NCI-H748 (cell line): ENCODE results near the gene TMEM40.
A peak's percentile ranks its signal among the peaks of the same experiment; 100 is the strongest.
"Not testable (repeated sequence)": the region's sequence is repeated elsewhere in the genome, so short reads cannot be mapped to it uniquely, and the experiment has no call there.

Experiments used
- DNase-seq: peaks from one replicate; lab custom pipeline; 2025; ENCODE audit not compliant: unreplicated experiment; lab: John Stamatoyannopoulos, UW

The TMEM40 gene, protein sequence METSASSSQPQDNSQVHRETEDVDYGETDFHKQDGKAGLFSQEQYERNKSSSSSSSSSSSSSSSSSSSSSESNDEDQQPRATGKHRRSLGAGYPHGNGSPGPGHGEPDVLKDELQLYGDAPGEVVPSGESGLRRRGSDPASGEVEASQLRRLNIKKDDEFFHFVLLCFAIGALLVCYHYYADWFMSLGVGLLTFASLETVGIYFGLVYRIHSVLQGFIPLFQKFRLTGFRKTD

DNA sequence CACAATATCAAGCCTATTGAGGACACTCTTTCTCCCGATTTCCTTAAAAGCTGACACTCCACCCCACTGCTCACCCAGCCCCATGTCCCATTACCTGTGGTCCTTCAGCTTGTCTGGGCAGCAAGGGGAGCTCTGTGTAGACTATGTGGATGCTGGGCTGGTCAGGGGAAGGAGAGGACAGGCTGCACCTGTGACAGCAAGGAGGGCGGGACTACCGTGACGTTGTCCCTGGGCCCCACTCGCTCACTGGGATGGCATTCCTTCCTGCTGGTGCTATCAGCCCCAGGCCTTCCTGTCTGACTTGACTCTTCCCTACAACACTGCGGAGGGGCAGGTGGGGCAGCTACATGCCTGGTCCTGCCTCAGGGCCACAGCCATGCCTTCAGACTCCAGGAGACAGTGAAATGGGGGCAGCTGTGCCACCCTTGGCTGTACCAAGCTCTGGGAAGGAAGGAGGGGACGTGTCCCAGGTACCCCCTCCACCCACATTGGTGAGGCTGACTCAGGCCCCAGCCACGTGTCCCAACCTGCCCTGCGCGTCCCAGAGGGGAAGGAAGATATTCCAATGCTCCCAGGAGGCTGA lies at the start of gene TMEM40:
Gene TMEM40 (minus strand): TSS at position 163 of the 583 bp plus-strand sequence. CDS start 9,427 bp downstream, outside the sequence.
- no peak for DNase-seq

DNA sequence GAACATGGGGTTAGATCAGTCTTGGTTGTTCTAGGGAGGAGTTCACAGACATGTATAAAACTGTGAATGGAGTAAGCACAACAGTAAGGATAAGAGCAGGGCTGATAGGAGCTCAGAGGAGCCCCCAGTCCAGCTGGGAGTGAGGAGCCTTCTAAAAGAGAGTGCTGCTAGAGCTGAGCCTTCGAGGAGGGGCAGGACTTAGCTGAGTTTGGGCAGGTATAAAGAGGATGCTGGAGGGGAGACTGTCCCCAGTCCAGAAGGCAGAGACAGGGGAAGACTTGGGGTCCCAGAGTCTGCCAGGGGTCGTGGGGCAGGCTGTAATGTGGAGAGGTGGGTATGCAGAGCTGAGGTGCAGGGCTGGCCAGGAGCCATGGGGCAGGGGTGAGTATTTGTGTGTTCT lies 49.5 kb upstream of the TMEM40 start:
- no peak for DNase-seq

DNA sequence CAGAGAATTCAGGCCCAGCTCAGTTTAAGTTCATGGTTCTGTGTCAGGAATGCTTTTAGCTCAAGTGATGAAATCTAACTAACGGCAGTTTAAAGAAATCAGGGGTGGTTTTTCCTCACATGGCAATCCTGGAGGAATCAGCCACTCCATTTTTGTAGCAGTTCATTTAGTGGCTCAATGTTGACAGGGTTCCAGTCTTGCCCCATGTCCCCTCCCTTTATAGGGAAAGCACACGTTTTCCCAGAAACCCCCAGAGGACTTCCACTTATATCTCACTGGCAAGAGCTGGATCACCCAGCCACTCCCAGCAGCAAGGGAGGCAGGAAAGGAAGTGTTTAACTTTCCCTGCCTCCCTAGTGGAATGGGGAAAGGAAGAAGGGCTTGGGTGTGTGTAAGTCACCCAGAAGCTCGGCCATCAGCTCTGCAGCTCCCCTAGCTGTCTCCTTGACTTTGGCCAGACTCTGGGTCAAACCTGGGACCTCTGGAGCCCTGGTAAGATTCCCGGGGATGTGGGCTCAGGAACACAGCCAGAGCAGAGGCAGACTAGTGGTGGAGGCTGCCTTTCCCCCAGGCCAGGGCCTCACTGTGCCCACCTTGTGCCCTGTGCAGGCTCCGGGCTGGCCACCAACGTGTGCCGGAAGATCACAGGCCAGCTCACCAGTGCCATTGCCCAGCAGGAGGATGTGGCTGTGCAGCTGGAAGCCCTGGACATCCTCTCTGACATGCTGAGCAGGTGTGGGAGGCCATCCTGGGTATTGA lies 48.7 kb upstream of the TMEM40 start:
- DNase-seq, result no peak

DNA sequence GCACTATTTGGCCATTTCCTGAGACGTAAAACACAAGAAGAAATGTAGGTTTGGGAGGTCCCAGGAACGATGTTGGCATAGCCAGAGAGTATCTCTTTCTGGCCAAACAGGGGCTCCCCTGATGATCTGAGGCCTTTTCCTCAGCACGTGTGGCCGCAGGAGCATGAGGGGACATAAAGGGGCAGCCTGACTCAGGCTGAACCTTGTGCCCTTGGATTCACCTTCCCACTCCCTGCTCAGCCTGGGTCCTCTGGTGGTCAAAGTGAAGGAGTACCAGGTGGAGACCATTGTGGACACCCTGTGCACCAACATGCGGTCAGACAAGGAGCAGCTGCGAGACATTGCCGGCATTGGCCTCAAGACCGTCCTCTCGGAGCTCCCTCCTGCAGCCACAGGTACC lies 48.0 kb upstream of the TMEM40 start:
- no peak for DNase-seq

DNA sequence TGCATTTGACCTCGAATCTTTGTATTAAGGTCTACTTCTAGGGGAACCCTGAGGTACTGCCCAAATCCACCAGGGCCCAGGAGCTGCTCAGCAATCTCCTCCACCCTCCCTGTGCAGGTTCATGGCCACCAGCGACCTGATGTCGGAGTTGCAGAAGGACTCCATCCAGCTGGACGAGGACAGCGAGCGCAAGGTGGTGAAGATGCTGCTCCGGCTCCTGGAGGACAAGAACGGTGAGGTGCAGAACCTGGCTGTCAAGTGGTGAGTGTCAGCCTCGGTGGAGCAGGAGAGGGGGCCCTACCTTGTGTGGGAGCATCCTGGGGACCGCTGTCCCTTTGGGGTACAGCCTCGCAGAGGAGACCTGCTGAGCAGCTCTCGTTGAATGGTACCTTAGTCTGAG lies 44.3 kb upstream of the TMEM40 start:
- DNase-seq, result no peak

DNA sequence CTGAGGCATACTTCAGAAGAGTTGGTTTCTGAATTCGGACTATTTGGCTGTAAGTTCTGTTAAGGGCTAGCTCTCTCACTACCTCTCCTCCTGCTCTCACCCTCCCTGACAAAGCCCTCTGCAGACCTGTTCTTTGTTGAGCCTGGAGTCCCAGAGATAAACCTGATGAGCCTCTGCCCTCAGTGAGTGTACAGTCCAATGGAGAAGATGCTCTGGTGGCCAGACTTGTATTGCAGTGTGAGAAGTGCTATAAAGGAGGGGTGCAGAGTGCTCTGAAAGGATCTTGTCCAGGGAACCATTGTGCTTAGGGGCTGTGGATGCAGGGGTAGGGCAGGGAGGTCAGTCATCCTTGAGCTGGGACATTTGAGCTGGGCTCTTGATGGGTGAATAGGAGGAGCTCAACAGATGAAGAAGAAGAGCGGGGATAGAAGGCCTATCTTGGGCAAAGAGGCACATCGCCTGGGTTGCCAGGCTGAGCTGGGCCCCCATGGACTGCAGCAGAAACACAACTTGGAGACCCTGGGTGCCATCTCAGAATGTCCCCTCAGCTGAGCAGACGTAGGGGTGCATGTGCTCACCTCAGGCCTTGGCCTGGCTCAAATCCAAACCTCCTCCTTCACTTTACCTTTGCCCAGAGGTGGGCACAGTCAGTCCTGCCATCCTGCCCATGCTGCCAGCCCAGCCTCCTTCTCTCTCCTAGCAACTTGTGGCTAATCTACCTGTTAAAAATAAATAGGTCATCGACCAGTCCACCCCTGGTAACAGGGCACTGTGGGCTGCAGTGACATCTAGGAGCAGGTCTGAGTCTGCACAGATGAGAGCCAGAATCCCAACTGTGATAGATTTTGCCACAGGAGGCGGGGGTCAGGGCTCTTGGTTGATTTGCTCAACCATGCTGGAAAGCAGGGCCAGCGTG lies 40.7 kb upstream of the TMEM40 start:
- DNase-seq, result no peak

DNA sequence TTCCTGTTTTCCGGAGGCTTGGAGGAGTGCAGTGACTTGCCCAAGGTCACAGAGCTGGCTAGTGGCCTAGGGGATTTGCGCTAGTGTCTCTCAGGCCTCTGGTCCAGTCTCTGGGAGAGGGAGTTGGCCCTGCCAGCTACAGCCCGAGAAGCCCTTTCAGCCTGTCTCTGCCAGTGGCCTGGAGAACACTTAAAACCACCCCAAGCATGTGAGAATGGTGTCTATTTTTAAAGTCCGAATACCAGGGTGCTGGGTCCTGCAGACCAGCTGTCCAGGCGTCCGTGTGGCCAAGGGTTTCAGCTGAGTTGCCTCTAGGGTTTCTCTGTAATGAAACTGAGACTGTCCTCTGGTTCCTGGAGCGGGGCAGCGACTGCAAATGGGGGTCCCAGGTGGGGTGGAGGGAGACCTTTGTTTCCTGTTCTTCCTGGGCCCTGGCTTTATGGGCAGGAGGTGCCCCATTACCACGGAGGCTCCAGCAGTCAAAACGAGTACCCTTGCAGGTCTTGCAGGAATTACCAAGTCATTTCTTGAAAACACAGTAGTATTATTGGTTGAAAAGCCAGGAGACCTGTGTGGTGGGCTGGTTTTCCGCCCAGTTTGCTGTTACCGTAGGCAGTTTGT lies 39.6 kb upstream of the TMEM40 start:
- DNase-seq, result no peak

DNA sequence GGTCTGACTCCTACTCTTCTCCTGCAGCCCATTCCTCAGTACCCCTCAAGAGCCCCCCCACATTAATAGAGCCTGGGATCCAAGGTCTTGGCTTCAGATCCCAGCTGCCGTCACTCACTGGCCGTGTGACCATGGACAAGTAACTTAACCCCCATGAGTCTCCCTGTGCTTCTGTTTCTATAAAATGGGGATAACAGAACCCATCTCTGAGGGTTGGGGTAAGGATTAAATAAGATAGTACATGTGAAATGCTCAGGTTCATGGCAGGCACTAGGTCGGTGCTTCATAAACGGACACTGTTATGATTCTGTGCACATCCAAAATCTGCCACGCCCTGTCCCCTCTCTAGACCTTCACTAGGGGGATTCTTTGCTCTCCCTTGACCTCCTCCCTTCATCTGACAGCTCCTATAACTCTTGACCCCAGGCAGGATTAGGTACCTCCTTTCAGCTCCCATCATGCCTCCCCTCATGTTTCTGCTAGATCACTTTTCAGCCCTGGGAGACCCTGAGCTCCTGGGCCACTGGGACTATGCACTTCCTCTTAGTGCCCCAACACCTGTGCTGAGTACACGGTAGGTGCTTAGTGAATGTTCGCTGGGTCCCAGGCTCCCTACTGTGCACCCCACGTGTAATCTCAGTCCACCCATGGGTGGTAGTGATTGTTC lies 39.0 kb upstream of the TMEM40 start:
- DNase-seq, result no peak

DNA sequence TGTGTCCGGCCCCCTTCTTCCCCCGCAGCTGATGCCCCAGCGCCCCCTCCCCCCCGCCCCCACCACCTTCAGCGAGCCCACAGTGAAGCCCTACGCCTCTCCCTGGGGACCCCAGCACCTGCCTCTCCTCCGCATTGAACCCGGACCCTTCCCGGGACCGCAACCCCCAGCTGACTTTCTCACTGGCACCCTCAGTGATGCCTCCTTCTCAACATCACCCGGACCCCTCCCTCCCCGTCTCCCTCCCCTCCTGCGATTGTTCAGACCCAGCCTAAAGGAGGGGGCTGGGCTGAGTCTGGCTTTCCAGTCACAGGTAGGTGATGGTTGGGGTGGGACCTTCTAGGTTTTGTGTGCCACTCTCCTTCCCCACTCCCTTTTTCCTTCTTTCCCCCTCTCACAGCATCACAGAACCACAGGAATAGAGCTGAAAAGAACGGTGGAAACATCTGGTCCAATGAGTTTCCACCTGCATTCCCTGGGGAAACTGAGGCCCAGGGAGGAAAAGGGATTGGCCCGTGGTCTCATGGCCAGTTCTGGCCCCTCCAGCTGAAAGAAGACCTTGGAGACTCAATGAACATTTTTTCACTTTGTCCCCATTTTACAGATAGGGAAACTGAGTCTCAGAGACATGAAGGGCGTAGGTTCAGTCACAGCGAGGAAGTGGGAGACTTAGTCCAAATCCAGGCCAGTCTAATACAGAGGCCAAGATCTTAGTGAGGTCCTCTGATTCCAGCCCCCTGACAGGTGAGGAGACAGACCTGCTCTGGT lies 38.2 kb upstream of the TMEM40 start:
- no peak for DNase-seq

DNA sequence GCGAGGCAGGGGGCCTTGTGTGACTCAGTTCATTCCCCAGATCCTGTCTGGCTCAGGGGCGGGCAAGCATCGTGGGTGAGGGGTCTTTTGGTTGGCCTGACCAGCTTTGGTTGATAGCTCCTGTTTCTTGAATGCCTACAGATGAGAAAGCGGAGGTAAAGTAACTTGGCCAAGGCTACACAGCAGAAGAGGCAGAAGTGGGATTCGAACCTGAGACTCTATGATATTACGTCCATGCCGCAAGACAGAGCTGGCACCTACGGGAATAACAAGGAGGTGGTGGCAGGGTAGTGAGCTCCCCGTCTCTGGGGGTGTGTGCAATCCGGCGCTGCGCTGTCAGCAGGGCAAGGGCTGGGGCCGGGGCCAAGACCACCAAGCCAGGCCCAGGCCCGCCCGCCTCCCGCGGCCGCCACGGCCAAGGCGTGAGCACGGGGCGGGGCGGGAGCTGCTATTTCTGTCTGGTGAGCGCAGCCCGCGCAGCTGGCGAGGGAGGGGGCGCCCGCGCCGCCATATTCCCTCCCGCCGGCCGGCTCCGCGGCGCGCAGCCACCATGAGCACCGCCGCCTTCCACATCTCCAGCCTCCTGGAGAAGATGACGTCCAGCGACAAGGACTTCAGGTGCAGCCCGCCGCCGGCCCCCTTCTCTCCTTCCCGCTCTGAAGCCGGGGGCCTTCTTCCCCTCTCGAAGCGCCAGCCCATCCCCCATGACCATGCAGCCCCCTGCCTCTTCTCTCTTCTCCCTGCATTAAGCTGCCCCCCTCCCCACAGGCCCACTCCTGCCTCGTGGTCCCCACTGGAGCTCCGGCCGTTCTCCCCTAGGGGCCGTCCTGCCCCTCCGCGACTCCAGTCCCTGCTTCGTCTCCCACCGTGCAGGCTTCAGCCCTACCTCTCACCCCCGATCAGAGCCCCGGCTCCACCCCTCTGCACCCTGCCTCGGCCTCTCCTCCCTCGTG lies 37.4 kb upstream of the TMEM40 start, which contains the start of gene CAND2:
Gene CAND2 (plus strand): TSS at position 510 of the 953 bp plus-strand sequence. CDS start 41 bp downstream, at position 551.
- DNase-seq, result peak; percentile 68

DNA sequence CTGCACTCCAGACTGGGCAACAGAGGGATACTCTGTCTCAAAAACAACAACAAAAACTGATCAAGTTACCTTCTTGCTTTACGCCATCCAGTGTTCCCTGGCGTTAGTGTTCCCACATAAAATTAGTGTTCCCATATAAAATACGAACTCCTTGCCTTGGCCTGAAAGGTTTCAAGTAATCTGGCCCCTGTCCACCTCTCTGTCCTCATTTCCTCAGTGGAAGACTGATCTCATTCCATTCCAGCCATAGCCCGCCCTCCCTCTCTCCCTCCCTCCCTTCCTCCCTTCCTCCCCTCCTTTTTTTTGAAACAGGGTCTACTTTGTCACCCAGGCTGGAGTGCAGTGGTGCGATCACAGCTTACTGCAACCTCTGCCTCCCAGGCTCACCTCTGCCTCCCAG lies 34.6 kb upstream of the TMEM40 start:
- no peak for DNase-seq

DNA sequence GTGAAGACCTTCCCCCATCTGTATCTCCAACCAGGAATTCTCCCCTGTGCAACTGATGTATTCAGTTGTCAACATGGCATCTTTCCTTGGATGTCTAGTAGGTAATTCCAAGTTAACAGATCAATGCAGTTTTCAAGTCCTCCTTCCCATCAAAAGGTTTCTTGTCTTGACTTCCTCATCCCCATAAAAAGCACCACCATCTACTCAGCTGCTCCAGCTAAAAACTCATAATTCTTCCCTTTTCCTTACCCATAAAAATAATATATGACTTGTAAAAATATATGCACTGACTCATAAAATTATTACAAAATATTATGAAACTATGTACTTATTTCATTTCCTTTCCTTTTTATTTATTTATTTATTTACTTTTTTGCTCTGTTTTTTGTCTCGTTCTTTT lies 32.4 kb upstream of the TMEM40 start:
- DNase-seq, result no peak

DNA sequence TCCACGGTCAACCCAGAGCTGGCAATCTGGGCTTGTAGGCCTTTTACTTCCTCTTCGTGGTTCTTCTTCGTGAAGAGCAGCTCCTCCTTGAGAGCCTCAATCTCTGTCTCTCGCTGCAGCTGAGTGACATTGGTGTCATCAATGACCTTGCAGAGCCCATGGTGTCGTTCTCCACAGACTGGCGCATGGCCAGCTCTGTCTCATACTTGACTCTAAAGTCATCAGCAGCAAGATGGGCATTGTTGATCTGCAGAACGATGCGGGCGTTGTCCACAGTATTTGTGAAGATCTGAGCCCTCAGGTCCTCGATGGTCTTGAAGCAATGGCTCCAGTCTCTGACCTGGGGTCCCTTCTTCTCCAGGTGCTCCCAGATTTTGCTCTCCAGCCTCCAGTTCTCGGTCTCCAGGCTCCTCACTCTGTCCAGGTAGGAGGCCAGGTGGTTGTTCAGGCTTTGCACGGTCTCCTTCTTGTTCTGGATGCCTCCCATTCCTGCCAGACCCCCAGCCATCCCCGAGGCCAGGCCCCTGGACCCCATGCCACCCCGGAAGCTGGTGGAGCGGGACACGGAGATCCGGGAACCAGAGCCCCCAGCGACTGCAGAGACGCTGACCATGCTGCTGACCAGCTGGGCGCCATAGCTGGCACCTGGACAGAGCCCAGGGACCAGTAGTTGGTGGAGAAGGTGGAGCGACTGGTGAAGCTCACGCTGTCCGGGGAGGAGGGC lies 29.1 kb upstream of the TMEM40 start:
- not testable (repeated sequence) for DNase-seq

DNA sequence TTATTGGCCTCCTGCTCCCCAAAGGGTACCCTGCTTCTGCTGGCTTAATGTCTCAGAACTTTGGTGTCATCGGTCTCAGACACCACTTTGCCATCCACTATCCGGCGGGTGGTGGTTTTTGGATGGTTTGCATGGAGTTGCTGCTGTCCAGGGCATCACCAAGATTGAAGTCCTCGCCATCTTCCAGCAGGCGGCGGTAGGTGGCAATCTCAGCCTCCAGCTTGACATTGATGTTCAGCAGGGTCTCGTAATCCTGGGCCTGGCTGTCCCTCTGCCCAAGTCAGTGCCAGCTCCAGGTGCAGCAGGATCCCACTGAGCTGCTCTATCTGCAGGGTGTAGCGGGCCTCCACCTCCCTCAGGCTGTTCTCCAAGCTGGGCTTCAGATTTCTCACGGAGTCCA lies 28.3 kb upstream of the TMEM40 start:
- peak; percentile 2 for DNase-seq

DNA sequence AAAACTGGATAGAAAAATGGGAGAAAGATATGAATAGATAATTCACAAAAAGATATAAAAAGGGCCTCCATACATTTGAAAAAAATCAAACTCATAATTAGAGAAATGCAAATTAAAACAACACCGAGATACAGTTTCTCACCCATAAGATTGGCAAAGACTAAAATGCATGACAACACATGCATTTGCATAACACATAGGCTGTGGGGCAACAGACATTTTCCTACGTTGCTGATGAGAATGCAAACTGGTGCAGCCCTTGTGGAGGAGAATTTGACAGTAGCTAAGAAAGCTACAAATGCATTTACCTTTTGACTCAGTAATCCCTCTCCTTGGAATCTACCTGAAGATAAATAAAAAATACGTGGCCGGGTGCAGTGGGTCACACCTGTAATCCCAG lies 26.0 kb upstream of the TMEM40 start:
- no peak for DNase-seq

DNA sequence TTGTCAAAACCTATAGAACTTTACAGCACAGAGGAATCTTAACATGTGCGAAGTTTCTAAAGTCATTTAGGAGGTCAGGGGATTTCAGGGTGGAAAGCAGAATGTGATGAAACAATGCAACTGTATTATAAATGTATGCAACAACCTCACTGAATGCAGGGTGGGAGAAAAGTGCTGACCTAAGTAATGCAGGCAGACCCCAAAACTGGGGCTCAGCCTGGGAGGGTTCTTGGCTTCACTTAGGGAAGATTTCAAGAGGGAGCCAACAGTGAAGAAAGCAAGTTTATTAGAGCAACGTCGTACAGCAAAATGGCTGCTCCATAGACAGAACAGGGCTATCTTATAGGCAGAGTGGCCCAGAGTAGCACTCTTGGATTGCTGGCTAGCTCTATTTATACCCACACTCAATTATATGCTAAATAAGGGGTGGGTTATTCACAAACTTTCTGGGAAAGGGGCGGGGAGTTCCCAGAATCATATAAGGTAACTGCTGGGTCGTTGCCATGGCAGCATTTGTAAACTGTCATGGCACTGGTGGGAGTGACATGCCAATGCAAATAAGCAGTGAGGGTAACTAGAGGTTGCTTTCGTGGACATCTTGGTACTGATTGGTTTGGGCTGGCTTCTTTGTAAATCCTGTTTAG lies 23.2 kb upstream of the TMEM40 start:
- peak; percentile 17 for DNase-seq

DNA sequence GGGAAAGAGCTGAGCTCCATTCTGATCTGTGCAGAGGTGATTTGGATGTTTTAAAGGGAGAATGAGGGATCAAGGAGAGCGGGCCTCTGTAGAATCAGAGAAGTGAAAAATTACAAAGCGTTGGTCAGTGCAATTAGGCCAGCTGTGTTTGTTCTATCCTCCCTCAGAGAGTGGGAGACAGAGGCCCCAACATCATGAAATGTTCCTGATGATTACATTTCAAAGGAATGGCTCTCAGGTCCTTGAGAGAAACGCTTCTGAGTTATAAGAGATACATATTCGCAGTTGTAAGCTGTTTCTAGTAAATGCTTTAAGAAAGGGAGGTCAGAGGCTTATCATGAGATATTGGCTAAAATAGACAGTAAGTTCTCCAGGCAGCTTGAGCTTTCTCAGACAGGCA lies 21.7 kb upstream of the TMEM40 start:
- peak; percentile 13 for DNase-seq
